GM12872 (cell line): Measurements from ENCODE around the gene NRSN2.

Experiments used
- CTCF ChIP-seq: IDR thresholded peaks from 3 replicates; pipeline ENCODE4 v1.5.1; 2011; ENCODE audit warnings: low read depth, mild to moderate bottlenecking, low read length, moderate library complexity; ENCODE audit not compliant: insufficient read depth

The NRSN2 gene

GRCh38 chr20:308427-309038 lies 38.4 kb upstream of the NRSN2 start:
- no peak for TF ChIP-seq CTCF

- TF ChIP-seq CTCF = no peak
Observed at GRCh38 chr20:309306-309840, 37.5 kb upstream of the NRSN2 start.

- TF ChIP-seq CTCF = no peak
Observed at GRCh38 chr20:309841-310644, 36.9 kb upstream of the NRSN2 start.

- TF ChIP-seq CTCF = no peak
Observed at GRCh38 chr20:310645-311044, 36.3 kb upstream of the NRSN2 start.

- no peak for TF ChIP-seq CTCF
Observed at GRCh38 chr20:311609-312008, 35.3 kb upstream of the NRSN2 start.

- no peak for TF ChIP-seq CTCF
Observed at GRCh38 chr20:312067-312466, 34.8 kb upstream of the NRSN2 start.

GRCh38 chr20:312866-313265 lies 34.0 kb upstream of the NRSN2 start:
- no peak for TF ChIP-seq CTCF
